D341Med (cell line): ENCODE results near the gene KIR2DL1.
"Not testable (repeated sequence)": the region's sequence is repeated elsewhere in the genome, so short reads cannot be mapped to it uniquely, and the experiment has no call there.

Experiments used
- DNase-seq: peaks from one replicate; pipeline ENCODE4 v3.0.0; 2012; ENCODE audit warnings: low spot score

Gene KIR2DL1

DNA sequence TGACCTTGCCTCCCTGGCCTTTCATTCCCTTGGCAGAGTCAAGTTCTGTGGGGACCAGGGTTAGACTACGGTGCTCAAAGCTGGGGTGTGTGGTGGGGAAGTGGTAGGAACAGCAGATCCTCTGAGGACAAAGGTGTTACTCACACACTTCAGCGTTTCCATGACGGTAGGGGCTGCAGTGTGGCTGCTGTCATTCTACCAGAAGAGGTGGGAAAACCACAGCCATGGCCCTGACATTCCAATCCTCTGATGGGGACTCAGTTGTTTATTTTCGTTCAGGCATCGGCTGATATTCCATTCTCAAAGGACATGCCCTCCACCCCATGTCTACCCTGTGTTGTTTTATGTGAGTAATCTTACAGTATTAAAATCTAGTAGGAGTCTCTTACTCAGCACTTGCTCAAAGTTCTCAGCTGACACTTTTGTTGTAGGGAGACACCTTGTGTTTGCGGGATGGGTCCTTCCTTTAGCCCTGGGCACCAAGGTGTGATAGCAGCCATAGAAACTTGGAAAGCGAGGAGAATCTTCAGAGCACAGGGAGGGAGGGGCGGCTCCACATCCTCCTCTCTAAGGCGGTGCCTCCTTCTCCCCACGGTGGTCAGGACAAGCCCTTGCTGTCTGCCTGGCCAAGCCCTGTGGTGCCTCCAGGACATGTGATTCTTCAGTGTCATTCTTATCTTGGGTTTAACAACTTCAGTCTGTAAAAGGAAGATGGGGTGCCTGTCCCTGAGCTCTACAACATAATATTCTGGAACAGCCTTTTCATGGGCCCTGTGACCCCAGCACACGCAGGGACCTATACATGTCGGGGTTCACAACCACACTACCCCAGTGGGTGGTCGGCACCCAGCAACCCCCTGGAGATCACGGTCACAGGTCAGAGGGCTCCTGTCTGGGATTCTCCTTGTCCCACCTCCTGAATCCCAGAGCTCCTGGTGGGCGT is 1.7 kb downstream of the KIR2DL1 start:
- not testable (repeated sequence) for DNase-seq

DNA sequence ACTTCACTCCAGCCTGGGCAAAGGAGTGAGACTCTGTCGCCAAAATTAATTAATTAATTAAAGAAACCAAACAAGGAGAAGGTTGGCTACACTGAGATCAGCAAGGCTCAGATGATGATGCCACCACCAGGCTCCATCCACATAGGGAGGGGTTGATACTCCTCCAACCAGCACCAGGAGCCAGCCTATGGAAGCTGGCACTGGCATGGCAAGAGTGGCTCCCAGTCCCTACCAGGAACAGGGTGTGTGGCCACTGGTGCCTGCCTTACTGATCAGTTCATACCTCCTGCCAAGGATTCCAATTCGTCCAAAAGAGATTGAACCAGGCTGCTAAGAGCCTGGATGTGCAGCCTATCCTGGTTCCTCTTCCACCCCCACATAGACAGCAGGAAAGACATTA is 3.1 kb downstream of the KIR2DL1 start:
- DNase-seq = not testable (repeated sequence)

DNA sequence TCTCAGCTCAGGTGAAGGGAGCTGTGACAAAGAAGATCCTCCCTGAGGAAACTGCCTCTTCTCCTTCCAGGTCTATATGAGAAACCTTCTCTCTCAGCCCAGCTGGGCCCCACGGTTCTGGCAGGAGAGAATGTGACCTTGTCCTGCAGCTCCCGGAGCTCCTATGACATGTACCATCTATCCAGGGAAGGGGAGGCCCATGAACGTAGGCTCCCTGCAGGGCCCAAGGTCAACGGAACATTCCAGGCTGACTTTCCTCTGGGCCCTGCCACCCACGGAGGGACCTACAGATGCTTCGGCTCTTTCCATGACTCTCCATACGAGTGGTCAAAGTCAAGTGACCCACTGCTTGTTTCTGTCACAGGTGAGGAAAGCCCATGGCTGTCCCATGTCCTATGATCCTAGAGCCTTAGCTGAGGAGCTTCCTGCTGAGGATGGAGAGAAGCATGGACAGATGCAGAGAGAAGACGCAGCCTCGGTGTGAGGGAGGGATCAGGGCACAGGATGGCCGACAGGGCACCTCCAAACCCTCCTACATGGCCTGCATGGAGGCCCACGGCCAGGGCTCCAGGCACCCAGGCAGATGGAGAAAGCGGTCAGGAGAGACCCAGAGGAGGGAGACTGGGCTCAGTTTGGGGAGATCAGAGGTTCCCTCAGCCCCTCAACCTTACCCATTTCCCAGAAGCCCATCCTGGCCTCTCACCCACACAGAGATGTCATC is 5.7 kb downstream of the KIR2DL1 start:
- not testable (repeated sequence) for DNase-seq

DNA sequence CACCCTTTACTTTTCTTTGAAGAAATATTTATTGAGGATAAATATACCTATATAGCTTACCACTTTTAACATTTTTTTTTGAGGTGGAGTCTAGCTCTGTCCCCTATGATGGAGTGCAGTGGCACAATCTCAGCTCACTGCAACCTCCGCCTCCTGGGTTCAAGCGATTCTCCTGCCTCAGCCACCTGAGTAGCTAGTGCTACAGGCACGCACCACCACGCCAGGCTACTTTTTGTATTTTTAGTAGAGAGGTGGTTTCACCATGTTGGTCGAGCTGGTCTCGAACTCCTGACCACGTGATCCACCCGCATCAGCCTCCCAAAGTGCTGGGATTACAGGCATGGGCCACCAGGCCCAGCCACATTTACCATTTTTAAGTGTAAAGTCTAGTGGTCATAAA is 6.2 kb downstream of the KIR2DL1 start:
- DNase-seq = not testable (repeated sequence)

DNA sequence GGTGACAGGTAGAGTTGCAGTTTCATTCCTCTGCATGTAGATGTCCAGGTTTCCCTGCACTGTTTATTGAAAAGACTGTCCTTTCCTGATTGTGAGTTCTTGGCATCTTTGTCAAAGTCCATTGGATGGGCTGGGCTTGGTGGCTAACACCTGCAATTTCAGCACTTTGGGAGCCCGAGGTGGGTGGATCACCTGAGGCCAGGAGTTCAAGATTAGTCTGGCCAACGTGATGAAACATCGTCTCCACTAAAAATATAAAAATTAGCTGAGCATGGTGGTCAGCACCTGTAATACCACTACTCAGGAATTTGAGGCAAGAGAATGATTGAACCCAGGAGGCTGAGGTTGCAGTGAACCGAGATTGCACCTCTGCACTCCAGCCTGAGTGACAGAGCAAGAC is 8.3 kb downstream of the KIR2DL1 start:
- not testable (repeated sequence) for DNase-seq

DNA sequence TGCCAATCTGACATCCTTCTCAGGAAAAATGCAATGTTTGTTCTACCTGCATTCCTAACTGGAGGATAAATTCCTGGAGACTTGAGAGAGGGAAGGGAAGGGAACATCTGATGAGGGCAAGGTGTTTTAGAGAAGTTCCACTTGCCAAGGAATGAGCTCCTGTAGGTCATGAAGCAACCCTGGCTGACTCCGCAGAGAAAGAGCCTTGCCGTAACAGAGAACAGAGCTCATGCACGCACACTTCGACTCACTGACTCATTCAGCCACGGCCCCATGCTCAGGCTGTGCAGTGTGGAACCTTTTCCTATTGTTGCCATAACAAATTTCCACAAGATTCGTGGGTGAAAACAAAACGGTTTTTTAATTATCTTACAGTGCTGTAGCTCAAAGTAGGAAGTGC is 9.3 kb downstream of the KIR2DL1 start:
- not testable (repeated sequence) for DNase-seq

DNA sequence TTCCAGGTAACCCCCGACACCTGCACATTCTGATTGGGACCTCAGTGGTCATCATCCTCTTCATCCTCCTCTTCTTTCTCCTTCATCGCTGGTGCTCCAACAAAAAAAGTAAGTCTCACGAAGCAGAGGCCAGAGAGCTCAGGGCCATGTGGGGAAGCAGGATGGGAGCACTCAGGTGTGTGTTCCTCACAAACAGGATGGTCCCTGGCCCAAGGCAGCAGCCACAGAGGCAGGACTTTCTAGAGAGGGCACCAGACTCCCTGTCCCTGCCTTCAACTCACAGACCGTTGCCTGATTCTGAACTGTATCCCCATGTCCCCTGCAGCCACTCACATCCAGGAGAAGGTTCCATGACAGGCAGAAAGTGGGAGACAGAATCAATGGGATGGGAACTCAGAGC is 13.3 kb downstream of the KIR2DL1 start:
- DNase-seq = not testable (repeated sequence)

DNA sequence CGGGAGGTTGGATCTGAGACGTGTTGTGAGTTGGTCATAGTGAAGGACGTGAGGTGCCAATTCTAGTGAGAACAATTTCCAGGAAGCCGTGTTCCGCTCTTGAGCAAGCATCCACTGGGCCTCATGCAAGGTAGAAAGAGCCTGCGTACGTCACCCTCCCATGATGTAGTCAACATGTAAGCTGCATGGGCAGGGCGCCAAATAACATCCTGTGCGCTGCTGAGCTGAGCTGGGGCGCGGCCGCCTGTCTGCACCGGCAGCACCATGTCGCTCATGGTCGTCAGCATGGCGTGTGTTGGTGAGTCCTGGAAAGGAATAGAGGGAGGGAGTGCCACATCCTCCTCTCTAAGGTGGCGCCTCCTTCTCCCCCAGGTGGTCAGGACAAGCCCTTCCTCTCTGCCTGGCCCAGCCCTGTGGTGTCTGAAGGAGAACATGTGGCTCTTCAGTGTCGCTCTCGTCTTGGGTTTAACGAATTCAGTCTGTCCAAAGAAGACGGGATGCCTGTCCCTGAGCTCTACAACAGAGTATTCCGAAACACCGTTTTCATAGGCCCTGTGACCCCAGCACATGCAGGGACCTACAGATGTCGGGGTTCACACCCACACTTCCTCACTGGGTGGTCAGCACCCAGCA is 16.6 kb downstream of the KIR2DL1 start:
- not testable (repeated sequence) for DNase-seq

DNA sequence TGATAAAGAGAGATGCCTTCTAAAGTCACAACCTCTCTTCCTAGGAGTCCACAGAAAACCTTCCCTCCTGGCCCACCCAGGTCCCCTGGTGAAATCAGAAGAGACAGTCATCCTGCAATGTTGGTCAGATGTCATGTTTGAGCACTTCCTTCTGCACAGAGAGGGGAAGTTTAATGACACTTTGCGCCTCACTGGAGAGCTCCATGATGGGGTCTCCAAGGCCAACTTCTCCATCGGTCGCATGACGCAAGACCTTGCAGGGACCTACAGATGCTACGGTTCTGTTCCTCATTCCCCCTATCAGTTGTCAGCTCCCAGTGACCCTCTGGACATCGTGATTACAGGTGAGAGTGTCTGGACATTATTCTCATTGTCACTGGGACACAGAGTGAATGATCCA is 18.6 kb downstream of the KIR2DL1 start:
- DNase-seq = not testable (repeated sequence)

DNA sequence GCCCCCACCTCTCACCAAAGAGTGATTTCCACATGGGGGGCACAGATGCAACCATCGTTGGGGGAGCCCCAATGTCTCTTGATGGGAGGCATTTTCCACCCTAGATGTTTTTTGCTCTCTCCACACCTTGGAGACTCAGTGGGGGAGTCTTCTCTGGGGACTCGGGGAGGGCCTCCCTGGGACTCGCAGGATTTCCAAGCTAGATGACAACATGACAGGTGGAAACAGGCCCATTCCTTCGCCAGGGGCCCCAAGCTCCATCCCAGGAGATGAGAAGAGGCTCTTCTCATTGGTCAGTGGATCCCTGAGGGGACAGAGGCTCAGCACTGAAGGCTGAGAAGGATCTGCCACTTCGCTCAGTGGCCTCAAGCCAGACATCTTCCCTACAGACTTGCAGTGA is 21.1 kb downstream of the KIR2DL1 start:
- DNase-seq = no peak

DNA sequence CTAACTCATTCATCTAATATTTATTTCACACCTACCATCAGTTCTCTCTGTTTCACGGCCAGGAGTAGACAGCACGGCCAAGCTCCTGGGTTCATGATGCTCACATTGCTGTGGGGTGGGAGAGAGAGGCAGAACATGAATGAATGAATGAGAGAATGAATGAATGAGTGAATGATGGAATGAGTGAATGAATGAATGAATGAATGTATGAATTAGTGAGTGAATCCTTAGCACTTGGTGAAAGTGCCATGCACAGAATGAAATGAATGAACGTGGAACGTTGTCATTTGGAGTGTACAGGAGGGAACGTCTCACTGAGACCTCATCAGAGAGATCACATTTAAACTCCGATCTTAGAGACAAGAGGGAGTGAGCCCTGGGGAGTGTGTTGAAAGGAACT is 21.9 kb downstream of the KIR2DL1 start:
- DNase-seq = no peak

DNA sequence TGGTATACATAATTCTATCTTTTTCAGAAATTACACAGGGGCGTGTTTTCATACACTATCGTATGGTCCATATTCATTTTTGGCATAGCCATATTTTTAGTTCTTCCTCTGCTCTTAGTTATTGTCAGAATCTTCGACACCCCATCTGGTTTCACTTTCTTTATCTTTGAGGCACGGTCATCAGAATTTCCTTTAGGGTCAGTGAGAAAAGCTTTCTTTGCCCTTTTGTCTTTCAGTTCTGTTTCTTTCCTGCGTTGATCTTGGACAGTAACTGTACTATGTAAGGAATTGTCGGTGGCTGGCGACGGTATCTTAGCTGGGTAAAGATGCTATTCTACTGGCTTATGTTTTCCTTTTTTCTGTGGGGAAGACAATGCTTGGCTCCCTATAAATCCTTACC is 23.2 kb downstream of the KIR2DL1 start:
- no peak for DNase-seq

DNA sequence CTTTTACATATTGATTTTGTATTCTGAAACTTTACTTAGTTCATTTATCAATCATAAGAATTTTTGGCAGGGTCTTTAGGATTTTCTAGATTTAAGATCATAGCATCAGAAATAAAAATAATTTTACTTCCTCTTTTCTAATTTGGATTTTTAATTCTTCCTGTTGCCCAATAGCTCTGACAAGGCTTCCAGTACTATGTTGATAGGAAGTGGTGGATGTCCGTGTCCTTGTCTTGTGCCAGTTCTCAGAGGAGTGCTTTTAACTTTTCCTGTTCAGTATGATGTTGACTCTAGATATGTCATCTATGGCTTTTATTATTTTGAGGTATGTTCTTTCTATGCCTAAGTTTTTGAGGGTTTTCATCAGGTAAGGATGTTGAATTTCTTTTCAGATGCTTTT is 26.2 kb downstream of the KIR2DL1 start:
- DNase-seq = no peak

DNA sequence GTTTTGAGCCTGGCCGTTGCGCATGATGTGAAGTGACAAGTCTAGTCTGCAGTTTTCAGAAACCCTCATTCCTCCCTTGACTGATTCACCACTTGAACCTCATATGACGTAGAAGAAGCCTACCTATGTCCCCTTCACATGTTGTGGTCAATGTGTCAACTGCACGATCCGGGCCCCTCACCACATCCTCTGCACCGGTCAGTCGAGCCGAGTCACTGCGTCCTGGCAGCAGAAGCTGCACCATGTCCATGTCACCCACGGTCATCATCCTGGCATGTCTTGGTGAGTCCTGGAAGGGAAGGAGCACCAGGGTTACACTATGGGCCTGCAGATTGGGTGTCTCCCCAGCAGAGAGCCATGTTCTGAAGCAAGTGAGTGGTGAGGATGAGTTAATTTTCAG is 33.8 kb downstream of the KIR2DL1 start, which contains the start of gene KIR2DL4:
TSS of gene KIR2DL4 (plus strand) at position 201 of the 400 bp plus-strand sequence. CDS start at position 243, 42 bp downstream.
- no peak for DNase-seq

DNA sequence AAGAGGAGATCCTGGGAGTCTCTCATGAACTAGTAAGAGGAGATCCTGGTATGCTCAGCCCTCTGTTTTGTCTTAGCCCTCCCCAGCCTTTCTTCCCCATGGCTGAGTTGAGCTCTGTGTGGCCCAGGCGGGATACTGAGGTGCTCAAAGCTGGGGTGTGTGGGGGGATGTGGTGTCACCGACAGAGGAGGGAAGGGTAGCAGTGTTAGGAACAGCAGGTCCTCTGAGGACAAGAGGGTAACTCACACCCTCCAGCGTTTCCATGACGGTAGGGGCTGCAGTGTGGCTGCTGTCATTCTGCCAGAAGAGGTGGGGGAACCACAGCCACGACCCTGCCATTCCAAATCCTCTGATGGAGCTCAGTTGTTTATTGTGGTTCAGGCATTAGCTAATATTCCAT is 34.5 kb downstream of the KIR2DL1 start:
- DNase-seq = no peak

DNA sequence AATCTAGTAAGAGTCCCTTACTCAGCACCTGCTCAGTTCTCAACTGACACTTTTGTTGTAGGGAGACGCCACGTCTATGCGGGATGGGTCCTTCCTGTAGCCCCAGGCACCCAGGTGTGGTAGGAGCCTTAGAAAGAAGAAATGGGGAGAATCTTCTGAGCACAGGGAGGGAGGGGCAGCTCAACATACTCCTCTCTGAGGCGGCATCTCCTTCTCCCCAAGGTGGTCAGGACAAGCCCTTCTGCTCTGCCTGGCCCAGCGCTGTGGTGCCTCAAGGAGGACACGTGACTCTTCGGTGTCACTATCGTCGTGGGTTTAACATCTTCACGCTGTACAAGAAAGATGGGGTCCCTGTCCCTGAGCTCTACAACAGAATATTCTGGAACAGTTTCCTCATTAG is 35.0 kb downstream of the KIR2DL1 start:
- DNase-seq = no peak

DNA sequence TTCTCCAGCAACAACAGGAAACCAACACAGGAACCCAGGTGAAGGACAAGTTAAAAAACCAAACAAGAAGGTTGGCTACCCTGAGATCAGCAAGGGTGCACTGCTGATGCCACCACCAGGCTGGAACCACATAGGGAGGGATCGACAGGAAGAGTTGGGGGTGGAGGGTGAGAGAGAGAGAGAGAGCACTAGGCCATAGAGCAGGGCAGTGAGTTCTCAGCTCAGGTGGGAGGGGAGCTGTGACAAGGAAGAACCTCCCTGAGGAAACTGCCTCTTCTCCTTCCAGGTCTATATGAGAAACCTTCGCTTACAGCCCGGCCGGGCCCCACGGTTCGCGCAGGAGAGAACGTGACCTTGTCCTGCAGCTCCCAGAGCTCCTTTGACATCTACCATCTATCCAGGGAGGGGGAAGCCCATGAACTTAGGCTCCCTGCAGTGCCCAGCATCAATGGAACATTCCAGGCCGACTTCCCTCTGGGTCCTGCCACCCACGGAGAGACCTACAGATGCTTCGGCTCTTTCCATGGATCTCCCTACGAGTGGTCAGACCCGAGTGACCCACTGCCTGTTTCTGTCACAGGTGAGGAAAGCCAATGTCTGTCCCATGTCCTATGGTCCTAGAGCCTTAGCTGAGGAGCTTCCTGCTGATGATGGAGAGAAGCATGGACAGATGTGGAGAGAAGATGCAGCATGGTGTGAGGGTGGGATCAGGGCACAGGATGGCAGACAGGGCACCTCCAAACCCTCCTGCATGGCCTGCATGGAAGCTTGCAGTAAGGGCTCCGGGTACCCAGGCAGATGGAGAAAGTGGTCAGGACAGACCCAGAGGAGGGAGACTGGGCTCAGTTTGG is 36.3 kb downstream of the KIR2DL1 start:
- DNase-seq = no peak

DNA sequence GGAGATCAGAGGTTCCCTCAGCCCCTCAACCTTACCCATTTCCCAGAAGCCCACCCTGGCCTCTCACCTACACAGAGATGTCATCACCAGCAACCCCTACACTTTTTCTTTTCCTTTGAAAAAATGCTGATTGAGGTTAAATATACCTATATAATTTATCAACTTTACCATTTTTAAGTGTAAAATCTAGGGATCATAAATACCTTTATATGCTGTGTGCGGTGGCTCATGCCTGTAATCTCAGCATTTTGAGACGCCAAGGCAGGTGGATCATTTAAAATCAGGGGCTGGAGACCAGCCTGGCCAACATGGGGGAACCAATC is 36.9 kb downstream of the KIR2DL1 start:
- DNase-seq = no peak

DNA sequence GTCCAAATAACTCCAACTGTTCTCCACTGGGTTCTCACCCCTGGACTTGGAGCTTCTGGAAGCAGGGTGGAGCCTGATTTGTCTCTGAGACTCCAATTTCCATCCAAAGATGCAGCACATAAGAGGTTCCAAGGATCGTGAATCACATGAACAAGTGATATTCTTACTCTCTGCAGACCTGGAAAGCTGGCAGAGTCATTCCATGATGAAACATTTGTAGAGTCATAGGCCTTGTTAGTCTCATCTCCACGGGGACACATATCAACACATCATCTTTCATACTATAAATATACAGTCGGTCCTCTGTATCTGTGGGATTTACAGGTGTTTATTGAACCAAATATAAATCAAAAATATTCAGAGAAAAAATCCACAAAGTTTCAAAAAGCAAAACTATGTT is 45.0 kb downstream of the KIR2DL1 start:
- not testable (repeated sequence) for DNase-seq

DNA sequence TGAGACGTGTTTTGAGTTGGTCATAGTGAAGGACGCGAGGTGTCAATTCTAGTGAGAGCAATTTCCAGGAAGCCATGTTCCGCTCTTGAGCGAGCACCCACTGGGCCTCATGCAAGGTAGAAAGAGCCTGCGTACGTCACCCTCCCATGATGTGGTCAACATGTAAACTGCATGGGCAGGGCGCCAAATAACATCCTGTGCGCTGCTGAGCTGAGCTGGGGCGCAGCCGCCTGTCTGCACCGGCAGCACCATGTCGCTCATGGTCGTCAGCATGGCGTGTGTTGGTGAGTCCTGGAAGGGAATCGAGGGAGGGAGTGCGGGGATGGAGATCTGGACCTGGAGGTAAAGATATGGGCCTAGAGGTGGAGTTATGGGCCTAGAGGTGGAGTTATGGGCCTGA is 46.7 kb downstream of the KIR2DL1 start, which contains the start of gene KIR3DL1:
TSS of gene KIR3DL1 (plus strand) at position 218 of the 400 bp plus-strand sequence.
- DNase-seq = not testable (repeated sequence)

DNA sequence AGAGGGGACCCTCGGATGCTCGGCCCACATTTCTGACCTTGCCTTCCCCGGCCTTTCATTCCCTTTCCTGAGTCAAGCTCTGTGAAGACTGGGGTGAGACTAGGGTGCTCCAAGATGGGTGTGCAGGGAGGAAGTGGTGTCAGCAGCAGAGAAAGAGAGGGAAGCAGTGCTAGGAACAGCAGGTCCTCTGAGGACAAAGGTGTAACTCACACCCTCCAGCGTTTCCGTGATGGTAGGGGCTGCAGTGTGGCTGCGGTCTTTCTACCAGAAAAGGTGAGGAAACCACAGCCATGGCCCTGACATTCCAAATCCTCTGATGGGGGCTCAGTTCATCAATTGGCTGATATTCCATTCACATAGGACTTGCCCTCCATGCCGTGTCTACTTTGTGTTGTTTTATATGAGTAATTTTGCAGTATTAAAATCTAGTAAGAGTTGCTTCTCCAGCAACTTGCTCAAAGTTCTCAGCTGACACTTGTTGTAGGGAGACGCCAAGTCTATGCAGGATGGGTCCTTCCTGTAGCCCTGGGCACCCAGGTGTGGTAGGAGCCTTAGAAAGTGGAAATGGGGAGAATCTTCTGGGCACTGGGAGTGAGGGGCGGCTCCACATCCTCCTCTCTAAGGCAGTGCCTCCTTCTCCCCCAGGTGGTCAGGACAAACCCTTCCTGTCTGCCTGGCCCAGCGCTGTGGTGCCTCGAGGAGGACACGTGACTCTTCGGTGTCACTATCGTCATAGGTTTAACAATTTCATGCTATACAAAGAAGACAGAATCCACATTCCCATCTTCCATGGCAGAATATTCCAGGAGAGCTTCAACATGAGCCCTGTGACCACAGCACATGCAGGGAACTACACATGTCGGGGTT is 48.3 kb downstream of the KIR2DL1 start:
- DNase-seq = no peak
